HG03439 (cell line): ENCODE measurements around the gene HOXC6.

ENCODE experiments used
- ATAC-seq: cut with Tn5 transposase; IDR thresholded peaks from one replicate; pipeline ENCODE4 v1.9.1; 2021; ENCODE audit warnings: mild to moderate bottlenecking, moderate library complexity; ENCODE audit not compliant: unreplicated experiment

Gene HOXC6

GRCh38 chr12:54028314-54029201 is at the start of gene HOXC6:
HOXC6 (plus strand) TSS chr12:54028440; CDS start chr12:54028522, 82 bp downstream.
- no peak for ATAC-seq

GRCh38 chr12:53978477-53979356 is 49.5 kb upstream of the HOXC6 start:
- ATAC-seq = no peak

- no peak for ATAC-seq
Observed at GRCh38 chr12:53980104-53980801, 48.0 kb upstream of the HOXC6 start.

- ATAC-seq = no peak
Observed at GRCh38 chr12:53980802-53981496, 47.3 kb upstream of the HOXC6 start.

GRCh38 chr12:53981634-53982565 is 46.3 kb upstream of the HOXC6 start:
- ATAC-seq = no peak

- no peak for ATAC-seq
Observed at GRCh38 chr12:53982648-53983567, 45.3 kb upstream of the HOXC6 start.

GRCh38 chr12:53983568-53983949 is 44.7 kb upstream of the HOXC6 start:
- ATAC-seq = no peak

GRCh38 chr12:53983950-53984572 is 44.2 kb upstream of the HOXC6 start:
- no peak for ATAC-seq

GRCh38 chr12:53984901-53985691 is 43.1 kb upstream of the HOXC6 start, which contains the start of gene HOXC10:
HOXC10 (plus strand) TSS chr12:53985146; CDS start chr12:53985260, 114 bp downstream.
- ATAC-seq = peak; percentile 63

- no peak for ATAC-seq
Observed at GRCh38 chr12:53985692-53985993, 42.6 kb upstream of the HOXC6 start.

- no peak for ATAC-seq
Observed at GRCh38 chr12:53985994-53986685, 42.1 kb upstream of the HOXC6 start.

- ATAC-seq = no peak
Observed at GRCh38 chr12:53986686-53987483, 41.4 kb upstream of the HOXC6 start.

GRCh38 chr12:53987787-53988230 is 40.4 kb upstream of the HOXC6 start:
- ATAC-seq = no peak

GRCh38 chr12:53988541-53989226 is 39.6 kb upstream of the HOXC6 start:
- ATAC-seq = no peak
